Bronchial epithelial cell (primary cell): ENCODE results near the gene IL6ST. TPM values are rescaled to one million over a fixed set of nuclear protein-coding genes. Genes with fewer than 3 reads are reported as not detected.
"Not testable (repeated sequence)": the region's sequence is repeated elsewhere in the genome, so short reads cannot be mapped to it uniquely, and the experiment has no call there.

Source experiments
- DNase-seq: peaks from one replicate; pipeline ENCODE4 v3.0.0-alpha.2; 2010; ENCODE audit warnings: low read depth
- FAIRE-seq: peaks from 2 replicates; lab custom pipeline; 2011; peaks lifted over from hg19 to GRCh38; lab: Jason Lieb, UNC
- H3K27me3 ChIP-seq: 2 replicates; pipeline ENCODE4 v1.5.1; 2011; ENCODE audit warnings: low read length; ENCODE audit not compliant: control insufficient read depth, insufficient read depth
- H3K36me3 ChIP-seq: 2 replicates; pipeline ENCODE4 v1.5.1; 2011; ENCODE audit warnings: low read length; ENCODE audit not compliant: control insufficient read depth, insufficient read depth
- H3K4me3 ChIP-seq: 2 replicates; pipeline ENCODE4 v1.5.1; 2011; ENCODE audit warnings: mild to moderate bottlenecking, low read depth, low read length, control low read depth
- total RNA-seq: library from RNA; depleted of rRNA; stranded (reverse); fragments of >200 nt; gene quantifications from 2 replicates; pipeline ENCODE4 v1.2.1, GENCODE V29; 2014
- TF ChIP-seq, protein P1 (sequence below): IDR thresholded peaks from 2 replicates; pipeline ENCODE4 v1.5.1; 2011; ENCODE audit warnings: mild to moderate bottlenecking, moderate library complexity, low read length, control low read depth, inconsistent platforms; ENCODE audit not compliant: insufficient read depth, severe bottlenecking

The IL6ST gene
- total RNA-seq, 1 donor from 2014 or later, result 50.8 TPM

DNA sequence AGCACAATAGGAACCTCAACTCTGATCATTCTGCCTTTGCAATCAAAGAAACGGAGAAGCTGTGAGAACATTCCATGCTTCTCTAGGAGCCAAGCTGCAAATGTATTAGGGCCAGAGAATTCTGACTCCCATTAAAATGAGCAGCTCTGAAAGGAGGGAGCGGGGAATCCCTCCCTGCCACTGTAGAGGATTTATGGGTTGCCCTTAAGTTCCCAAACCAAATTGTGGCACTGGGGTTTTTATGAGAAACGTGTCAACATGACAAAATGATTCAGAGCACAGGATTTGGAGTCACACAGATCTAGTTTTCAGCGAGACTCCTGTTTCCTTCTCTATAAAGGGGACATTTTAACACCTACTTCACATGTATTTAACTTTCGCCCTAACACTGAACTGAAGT is 1.8 kb downstream of the IL6ST start:
- H3K4me3 ChIP-seq, result peak overlapping the region; percentile 98
- no peaks in the 10 kb centered on the region for H3K27me3 ChIP-seq
- FAIRE-seq, result no peak
- TF ChIP-seq, protein P1, sequence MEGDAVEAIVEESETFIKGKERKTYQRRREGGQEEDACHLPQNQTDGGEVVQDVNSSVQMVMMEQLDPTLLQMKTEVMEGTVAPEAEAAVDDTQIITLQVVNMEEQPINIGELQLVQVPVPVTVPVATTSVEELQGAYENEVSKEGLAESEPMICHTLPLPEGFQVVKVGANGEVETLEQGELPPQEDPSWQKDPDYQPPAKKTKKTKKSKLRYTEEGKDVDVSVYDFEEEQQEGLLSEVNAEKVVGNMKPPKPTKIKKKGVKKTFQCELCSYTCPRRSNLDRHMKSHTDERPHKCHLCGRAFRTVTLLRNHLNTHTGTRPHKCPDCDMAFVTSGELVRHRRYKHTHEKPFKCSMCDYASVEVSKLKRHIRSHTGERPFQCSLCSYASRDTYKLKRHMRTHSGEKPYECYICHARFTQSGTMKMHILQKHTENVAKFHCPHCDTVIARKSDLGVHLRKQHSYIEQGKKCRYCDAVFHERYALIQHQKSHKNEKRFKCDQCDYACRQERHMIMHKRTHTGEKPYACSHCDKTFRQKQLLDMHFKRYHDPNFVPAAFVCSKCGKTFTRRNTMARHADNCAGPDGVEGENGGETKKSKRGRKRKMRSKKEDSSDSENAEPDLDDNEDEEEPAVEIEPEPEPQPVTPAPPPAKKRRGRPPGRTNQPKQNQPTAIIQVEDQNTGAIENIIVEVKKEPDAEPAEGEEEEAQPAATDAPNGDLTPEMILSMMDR, result no peak
- peak; percentile 32 for DNase-seq
- H3K36me3 ChIP-seq, result no peaks in the 10 kb centered on the region

DNA sequence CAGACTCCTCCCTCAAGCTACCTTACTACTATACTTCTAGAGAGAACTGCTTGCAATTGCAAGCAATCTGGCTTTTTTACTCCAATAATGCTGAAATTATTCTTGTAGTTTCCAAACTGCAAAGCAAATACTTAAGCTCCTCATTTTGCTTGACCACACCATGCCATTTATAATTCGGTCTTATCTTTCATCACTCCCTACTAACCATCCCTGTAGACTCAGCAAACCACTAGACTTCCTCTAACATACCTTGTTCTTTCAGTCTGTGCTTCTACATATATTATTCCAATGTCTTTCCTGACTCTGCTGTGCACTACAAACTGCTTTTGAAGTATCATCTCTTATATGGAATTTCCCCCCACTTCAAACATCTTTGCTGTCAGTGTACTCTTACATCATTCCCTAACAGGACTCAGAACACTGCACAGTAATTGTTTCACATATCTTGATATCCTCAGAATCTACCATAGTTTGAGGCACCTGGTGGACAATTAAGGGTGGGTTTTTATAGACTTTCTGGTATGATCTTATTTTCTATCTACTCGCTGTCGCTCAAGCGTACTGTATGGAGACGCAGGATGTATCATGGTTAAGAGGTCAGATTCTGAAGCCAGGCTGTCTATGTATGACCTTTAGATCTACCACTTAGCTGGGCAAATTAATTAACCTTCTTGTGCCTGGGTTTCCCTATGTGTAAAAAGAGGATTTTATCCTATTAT is 2.8 kb downstream of the IL6ST start:
- Histone ChIP-seq H3K27me3 (no peaks in the 10 kb centered on the region), H3K4me3 (no peak overlapping the region), H3K36me3 (no peaks in the 10 kb centered on the region)
- DNase-seq (no peak), FAIRE-seq (no peak)
- TF ChIP-seq, protein P1, result no peak

DNA sequence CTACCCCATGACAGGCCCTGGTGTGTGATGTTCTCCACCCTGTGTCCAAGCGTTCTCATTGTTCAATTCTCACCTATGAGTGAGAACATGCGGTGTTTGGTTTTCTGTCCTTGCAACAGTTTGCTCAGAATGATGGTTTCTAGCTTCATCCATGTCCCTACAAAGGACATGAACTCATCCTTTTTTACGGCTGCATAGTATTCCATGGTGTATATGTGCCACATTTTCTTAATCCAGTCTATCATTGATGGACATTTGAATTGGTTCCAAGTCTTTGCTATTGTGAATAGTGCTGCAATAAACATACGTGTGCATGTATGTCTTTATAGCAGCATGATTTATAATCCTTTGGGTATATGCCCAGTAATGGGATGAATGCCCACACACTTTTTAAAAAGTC is 3.9 kb downstream of the IL6ST start:
- not testable (repeated sequence) for H3K36me3 ChIP-seq, FAIRE-seq, H3K4me3 ChIP-seq, H3K27me3 ChIP-seq, DNase-seq

DNA sequence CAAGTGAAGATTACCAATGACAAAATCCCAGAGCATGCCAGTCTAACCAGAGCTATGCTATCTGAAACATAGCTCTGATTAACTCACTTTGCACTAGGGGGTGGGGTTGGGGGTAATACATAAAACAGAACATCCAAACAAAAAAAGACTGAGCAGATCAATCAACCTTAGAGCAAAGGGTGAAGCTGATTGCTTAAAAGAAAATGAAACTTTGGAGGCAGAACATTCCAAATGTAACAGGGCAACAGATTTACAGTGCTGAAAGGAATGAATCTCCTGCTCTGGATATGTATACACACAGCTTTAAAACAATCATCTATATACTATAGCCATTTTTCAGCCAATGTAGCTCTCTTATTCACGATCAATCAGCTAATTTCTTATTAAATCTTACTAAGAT is 4.9 kb downstream of the IL6ST start:
- no peak overlapping the region for H3K4me3 ChIP-seq
- no peaks in the 10 kb centered on the region for H3K36me3 ChIP-seq
- DNase-seq (no peak), FAIRE-seq (no peak)
- H3K27me3 ChIP-seq, result no peaks in the 10 kb centered on the region
- TF ChIP-seq, protein P1, result no peak

DNA sequence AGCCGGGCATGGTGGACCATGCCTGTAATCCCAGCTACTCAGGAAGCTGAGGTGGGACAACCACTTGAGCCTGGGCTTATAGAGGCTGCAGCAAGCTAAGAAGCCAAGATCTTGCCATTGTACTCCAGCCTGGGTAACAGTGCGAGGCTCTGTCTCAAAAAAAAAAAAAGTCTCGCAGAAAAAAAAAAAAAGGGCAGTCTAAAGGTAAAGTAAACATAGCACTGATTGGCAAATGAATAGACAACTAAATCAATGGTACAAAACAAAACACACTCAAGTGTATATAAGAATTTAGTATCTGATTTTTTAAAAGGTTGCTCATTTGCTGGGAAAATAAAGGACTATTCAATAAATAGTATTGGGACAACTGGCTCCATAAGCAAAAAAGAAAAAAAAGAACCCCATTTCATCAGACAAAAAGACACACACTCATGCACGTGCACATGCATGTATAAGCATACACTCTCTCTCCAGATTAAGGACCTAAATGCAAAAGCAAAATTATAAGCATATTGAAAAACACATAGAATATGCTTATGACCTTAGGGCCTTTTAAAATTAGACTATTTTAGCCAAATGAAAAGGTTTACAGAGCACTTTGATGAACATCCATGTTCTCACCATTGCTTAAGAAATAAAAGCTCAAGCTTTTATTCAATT is 5.7 kb downstream of the IL6ST start:
- no peak for FAIRE-seq
- DNase-seq, result no peak
- no peaks in the 10 kb centered on the region for H3K27me3 ChIP-seq
- H3K4me3 ChIP-seq, result no peak overlapping the region
- TF ChIP-seq, protein P1, result no peak
- no peaks in the 10 kb centered on the region for H3K36me3 ChIP-seq

DNA sequence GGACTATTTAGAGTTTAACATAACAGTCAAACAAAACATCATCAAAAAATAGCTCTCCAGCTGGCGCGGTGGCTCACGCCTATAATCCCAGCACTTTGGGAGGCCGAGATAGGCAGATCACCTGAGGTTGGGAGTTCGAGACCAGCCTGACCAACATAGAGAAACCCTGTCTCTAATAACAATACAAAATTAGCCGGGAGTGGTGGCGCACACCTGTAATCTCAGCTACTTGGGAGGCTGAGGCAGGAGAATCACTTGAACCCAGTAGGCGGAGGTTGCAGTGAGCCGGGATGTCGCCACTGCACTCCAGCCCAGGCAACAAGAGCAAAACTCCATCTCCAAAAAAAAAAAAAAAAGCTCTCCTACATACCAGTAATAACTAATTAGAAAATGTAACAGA is 6.3 kb downstream of the IL6ST start:
- FAIRE-seq, DNase-seq, H3K27me3 ChIP-seq, H3K4me3 ChIP-seq, H3K36me3 ChIP-seq: not testable (repeated sequence)
